Fibroblast of pulmonary artery (primary cell): Measurements from ENCODE around the gene RASGEF1B.

ENCODE experiments used
- DNase-seq: peaks from one replicate; pipeline ENCODE4 v3.0.0-alpha.2; 2010; ENCODE audit warnings: low read depth
- H3K4me3 ChIP-seq: replicated peaks from 2 replicates; pipeline ENCODE4 v1.5.1; 2011; ENCODE audit warnings: low read depth, mild to moderate bottlenecking, control low read depth, low read length, moderate library complexity
- TF ChIP-seq, protein P1 (sequence below): IDR thresholded peaks from 2 replicates; pipeline ENCODE4 v1.5.1; 2011; ENCODE audit warnings: mild to moderate bottlenecking, control low read depth, low read length, inconsistent platforms; ENCODE audit errors: missing control alignments

RASGEF1B gene

DNA sequence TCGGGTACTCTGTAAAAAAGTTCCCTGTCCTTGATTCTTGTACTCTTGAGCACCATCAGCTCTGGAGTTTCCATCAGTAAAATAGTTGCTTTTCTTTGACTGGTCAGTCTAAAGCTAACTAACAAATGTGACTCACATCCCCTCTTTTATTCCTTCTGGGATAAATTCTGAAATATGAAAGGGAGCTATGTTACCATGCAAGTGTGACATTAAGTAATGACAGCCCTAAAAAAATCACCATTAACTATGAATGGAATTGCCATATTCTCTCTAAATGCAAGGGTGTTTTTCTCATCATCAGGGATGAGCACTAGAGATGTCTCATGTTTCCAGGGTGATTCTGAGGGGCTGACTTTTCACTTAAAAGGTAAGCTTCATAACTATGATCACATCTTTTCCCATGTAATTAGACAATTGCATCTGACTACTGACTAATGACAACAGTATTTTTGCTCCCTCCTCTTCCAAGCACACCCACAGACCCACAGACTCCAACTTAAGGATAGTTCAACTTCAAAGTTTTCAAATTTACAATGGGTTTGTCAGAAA lies 26.9 kb upstream of the RASGEF1B start:
- DNase-seq, result no peak
- no peak overlapping the region for H3K4me3 ChIP-seq
- TF ChIP-seq, protein P1, sequence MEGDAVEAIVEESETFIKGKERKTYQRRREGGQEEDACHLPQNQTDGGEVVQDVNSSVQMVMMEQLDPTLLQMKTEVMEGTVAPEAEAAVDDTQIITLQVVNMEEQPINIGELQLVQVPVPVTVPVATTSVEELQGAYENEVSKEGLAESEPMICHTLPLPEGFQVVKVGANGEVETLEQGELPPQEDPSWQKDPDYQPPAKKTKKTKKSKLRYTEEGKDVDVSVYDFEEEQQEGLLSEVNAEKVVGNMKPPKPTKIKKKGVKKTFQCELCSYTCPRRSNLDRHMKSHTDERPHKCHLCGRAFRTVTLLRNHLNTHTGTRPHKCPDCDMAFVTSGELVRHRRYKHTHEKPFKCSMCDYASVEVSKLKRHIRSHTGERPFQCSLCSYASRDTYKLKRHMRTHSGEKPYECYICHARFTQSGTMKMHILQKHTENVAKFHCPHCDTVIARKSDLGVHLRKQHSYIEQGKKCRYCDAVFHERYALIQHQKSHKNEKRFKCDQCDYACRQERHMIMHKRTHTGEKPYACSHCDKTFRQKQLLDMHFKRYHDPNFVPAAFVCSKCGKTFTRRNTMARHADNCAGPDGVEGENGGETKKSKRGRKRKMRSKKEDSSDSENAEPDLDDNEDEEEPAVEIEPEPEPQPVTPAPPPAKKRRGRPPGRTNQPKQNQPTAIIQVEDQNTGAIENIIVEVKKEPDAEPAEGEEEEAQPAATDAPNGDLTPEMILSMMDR, result no peak

DNA sequence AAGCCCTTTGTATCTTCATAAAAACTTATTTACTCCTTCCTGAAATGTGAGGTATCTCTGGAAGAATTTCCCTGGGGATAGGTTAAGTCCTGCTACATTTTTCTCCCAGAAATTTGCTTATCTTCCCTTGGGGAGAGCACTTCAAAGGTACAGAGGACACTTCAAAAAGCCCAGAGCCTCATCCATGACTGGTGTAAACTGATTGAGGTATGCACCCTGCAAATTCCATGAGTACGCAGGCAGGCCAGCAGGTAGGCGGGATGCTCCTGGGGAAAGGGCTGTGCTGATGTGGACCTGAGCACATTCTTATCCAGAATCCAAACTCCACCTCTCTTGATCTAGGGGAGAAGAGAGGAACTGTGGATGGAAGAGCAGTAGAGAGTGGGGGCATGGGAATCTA lies 26.3 kb upstream of the RASGEF1B start:
- no peak for DNase-seq
- TF ChIP-seq, protein P1, result no peak
- no peak overlapping the region for H3K4me3 ChIP-seq

DNA sequence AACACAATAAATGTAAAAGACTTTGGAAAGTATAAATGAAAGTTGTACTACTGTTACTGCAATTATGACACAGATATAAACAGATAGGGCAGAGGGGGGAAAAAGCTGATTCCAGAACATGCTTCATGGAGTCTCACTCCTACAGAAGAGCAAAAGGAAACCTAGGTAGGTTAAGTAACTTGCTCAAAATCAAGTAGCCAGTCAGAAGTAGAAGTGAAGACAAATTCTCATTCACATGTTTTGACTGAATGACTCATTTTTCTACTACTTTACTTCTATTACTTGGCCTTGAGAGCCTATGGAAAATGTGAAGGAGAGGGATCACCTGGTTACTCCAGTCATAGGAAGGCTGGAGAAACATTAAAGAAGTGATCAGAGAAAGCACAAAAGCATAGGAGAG lies 23.6 kb upstream of the RASGEF1B start:
- TF ChIP-seq, protein P1, result no peak
- no peak for DNase-seq
- no peak overlapping the region for H3K4me3 ChIP-seq

DNA sequence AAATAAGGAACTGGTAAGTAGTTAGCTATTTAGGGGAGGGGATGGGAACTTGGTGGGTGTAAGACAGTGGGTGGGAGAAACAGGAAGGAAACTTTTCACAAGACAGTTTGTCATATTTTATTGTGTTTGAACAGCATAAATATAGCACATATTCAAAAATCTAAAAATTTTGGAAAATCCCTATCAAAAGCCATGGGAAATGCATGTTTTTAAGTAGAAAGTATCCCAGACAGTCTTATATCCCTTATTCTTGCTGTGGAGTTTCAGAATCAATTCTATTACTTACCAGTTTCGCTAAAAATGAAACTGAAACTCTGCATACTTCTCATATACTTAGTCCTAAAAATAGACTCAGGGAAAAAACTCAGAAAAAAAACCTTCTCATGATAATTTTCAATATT lies 22.3 kb upstream of the RASGEF1B start:
- no peak overlapping the region for H3K4me3 ChIP-seq

DNA sequence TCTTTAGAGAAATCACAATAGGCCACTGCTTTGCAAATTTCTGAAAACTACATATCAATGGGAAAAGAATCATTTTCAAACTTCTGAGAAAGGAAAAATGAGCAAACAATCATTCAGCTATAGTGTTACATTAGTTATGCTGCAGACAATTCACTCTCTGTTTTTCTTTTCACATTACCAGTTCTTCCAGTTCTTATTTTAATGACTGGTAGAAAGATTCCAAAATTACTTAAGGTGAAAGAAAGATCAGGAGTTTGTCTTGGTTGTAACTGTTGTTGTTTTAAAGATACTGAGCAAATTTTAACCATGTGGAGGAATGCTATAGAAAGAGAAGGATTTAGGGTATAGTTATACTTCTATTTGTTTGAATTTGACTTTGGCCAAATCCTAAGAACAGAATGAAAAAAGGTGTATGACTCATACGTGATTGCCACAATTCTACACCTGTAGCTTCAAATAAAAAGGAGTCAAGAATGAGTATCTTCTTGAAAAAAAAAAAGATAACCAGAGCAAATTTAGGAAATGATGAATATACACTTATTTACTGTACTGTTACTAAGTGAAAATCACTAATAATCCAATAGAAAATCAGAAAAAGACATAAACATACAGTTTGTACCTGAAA lies 21.0 kb upstream of the RASGEF1B start:
- H3K4me3 ChIP-seq, result no peak overlapping the region
- TF ChIP-seq, protein P1, result no peak
- DNase-seq, result no peak

More for the DNA sequence above, 22.3 kb upstream of the RASGEF1B start:
- TF ChIP-seq, protein P1, result no peak
- DNase-seq, result no peak

DNA sequence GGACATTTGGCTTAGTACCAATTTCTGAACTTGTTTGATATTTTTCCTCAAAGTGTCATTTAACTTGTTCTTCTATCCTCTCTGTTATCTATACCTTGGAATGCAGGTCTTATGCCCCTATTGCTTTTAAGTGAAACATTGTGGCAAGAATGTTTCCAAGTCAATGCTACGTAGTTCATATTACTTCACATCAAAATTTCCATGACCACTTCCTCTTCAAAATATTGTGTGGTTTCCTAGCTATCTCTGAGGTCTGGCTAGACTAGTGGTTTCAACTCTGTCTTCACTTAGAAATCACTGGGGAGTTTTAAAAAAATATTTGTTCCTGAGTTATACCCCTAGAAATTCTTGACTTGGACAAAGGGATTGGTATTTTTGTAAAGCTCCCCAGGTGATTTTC lies 20.2 kb upstream of the RASGEF1B start:
- no peak overlapping the region for H3K4me3 ChIP-seq
- TF ChIP-seq, protein P1, result no peak
- peak; percentile 49 for DNase-seq
